ENCODE results near the gene MLH1.
"Not testable (repeated sequence)": the region's sequence is repeated elsewhere in the genome, so short reads cannot be mapped to it uniquely, and the experiment has no call there.

MLH1 gene

DNA sequence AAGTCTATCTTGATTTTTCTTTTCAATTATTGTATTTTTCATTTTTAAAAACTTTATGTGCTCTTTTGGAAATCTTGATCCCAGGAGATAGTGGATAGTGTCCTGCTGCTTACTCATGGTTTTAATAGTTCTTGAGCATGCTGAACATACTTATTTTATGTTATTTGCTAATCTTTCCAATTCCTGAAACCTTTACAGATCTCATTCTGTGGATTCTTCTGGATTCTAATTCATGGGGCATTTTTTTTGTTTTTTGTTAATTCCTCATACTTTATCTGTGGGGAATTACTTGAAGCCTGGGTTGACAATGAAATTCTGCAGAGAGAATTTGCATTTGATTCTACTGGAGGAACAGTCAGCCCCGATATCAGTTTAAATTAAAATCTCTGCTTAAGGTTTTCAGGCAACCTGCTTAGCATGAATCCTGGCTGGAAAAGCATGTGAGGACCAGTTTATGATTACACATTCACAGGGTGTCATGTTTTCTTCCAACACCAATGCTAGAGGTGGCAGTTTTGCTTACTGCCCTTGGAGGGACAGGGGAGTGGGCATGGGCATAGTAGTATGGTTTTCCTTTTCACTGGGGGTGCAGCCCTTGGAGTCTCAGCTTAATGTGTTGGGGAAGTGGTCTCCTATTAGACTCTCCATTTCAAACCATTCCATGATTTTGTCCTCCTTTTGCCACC lies 46.0 kb downstream of the MLH1 start:
- no peak for DNase-seq

DNA sequence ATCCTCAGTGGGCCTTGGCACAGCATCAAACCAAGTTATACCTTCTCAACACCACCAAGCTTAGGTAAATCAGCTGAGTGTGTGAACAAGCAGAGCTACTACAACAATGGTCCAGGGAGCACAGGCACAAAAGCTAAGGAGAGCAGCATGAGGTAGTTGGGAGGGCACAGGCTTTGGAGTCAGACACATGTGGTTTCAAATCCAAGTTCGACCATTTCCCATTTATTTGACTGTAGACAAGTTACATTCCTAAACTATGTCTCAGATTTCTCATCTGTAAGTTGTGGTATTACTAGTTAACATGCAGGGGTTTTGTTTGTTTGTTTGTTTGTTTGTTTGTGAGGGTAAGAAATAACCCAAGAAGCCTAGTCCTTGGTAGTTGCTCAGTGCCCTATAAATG lies 46.9 kb downstream of the MLH1 start:
- no peak for DNase-seq

DNA sequence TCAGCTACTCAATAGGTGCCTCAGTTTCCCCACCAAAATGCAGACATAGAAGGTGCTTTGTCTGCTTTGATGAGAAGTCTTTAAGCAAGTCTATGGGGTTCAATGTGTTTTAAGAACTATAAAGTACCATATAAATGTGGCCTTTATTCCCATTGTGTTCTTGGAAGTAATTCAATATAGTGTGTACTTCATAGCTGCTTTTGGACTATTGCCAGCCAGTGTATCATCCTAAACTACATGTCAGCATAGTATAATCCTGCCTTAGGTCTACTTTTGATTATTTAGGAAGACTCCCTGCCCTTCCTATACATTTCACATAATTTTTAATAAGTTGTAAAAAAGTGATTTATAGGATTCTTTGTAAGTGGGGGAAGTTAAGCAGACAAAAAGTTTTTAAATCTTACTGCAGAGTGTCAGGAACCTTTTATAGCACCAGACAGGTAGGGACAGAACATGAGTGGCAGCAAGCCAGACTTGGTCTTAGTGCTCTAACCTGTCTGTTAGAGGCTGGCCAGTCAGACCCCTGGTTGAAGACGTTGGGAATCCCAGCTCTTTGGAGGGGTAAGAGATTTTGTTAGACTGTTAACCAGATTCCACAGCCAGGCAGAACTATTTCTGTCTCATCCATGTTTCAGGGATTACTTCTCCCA lies 48.4 kb downstream of the MLH1 start:
- DNase-seq = no peak

- not testable (repeated sequence) for DNase-seq
Measured at GRCh38 chr3:37042712-37043111, 49.4 kb downstream of the MLH1 start.

- DNase-seq = no peak
Measured at GRCh38 chr3:37050282-37050681, 57.0 kb downstream of the MLH1 start.

DNA sequence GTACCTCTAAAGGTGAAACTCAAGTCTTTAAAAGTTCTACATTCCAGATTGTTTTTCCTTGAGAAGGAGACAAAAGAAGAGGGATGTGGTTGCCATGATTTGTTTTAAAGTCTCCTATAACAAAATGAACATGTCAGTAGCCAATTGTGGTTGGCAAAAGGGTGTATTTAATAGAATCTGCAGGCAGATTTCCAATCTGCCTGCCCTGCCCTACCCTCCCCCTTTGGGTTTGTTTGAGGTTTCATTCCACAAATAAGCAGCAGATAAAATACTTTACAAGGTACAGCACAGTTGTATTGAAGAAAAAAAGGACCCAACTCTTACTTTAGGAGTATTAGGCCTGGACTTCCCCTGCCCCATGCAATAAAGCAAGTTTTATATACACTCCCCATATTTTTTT lies 59.5 kb downstream of the MLH1 start:
- DNase-seq = peak; percentile 40

- no peak for DNase-seq
Measured at GRCh38 chr3:37053337-37053736, 60.0 kb downstream of the MLH1 start.

GRCh38 chr3:37053753-37054152 lies 60.4 kb downstream of the MLH1 start:
- no peak for DNase-seq

- DNase-seq = peak; percentile 39
Measured at GRCh38 chr3:37054370-37054769, 61.1 kb downstream of the MLH1 start.

GRCh38 chr3:37055077-37055476 lies 61.8 kb downstream of the MLH1 start:
- peak; percentile 27 for DNase-seq

DNA sequence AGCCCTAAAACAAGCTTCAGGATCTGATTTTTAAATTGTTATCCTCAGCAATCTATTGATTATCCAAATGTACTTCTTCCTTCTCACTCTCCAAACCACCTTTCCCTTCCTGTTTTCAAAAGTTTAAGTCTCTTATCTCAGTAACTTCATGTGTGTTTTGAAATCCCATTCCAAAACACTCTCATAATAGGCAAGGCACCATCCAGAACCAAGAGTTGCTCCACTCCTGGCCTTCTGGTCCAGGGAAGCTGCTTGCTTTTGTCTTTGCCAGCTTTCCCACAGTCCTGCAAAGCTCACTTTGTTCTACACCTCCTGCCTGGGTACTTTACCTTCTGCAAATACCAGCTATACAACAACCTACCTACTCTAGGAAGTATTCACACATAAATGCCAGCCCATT lies 63.5 kb downstream of the MLH1 start:
- no peak for DNase-seq

- no peak for DNase-seq
Measured at GRCh38 chr3:37058117-37058516, 64.8 kb downstream of the MLH1 start.

DNA sequence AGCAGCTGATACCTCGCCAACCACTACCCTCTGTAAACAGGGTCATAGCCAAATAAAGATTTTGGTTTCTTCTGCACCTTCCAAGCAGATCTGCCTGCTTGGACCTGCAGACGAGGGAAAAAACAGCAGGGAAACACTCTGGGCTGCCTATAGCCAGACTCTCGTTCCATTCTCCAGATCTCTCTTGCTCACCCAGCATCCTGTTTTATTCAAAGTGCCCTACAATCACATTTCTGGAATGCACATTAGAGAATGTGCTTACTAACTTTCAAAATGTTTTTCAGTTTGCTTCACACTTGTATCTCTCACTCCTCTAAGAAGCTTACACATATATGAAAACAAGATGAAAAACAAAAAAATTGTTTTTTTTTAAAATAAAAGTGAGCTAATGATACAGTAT lies 71.4 kb downstream of the MLH1 start:
- no peak for DNase-seq

GRCh38 chr3:37067577-37067976 lies 74.3 kb downstream of the MLH1 start:
- no peak for DNase-seq

DNA sequence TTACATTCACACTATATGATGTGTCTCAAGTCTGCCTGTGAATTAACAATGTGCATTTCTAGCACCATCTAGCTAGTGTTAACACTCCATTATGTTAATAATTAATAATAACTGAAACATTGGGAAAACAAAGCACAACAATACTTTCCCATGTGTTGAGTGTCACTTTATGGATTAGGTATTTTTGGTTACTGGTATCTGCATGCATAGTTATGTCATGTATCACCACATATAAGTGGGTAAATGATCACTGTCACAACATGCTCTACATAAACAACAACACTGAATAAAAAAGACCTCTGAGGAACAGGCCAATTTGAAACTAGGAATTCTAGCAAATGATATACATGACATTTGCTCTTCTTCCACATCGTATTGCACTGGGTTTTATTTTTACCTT lies 74.7 kb downstream of the MLH1 start:
- no peak for DNase-seq

- DNase-seq = no peak
Measured at GRCh38 chr3:37071921-37072320, 78.6 kb downstream of the MLH1 start.

DNA sequence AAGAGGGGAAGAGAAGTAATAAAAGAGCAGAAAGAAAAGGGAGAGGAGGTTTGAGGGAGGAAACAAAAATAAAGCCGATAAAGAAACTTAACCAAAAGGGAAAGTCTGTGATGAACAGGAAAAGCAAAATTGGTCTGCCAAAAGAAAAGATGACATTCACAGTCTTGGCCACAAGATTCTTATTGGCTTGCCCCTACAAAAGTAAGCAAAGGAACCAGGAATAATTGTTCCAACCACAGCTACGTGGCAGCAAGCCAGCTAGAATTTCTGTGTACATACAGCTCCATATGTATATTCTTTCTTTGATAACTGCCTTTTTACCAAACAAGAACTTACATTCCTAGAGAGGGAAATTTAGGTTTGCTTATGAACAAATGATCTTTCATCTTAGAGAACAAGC lies 79.6 kb downstream of the MLH1 start:
- peak; percentile 82 for DNase-seq

- no peak for DNase-seq
Measured at GRCh38 chr3:37074178-37074577, 80.9 kb downstream of the MLH1 start.

DNA sequence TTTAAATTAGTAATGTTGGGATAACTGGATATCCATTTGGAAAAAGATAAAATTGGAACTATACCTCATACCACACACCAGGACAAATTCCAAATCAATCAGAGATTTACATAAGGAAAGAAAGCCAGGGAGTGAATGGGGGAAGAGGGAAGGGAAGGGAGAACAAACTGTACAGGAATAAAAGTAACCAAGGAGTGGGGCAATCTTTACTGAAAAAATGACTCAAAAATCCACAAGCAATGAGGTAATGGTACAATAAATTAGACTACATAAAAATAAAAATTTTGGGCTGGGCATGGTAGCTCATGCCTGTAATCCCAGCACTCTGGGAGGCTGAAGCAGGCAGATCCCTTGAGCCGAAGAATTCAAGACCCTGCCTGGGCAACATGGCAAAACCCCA lies 82.6 kb downstream of the MLH1 start:
- DNase-seq = no peak

GRCh38 chr3:37082317-37082716 lies 89.0 kb downstream of the MLH1 start:
- DNase-seq = no peak

DNA sequence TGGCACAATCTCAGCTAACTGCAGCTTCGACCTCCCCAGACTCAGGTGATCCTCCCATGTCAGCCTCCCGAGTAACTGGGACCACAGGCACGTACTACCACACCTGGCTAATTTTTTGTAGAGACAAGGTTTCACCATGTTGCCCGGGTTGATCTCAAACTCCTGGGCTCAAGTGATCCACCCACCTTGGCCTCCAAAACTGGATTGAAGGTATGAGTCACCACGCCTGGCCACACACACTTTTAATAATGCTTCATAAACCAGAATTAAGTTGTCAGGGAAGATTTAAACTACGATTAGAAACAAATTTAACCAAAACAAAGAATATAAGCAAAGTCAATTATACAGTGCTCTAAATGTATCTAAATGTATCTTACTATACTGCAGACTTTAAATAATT lies 93.6 kb downstream of the MLH1 start:
- no peak for DNase-seq

DNA sequence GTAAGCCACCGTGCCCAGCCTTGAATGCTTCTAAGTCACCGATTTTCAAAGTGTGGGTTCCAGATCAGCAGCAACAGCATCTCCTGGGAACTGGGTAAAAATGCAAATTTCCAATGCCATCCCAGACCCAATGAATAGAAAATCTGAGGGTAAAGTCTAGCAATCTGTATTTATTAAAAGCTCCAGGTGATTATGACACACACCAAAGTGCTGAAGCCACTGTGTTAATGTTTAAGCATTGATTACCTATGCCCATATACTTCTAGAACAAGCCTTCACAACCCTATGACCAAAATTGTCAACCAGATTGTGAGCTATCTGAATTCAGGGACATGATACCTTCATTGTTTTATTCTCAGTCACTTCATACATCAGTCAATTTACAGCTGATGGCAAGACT lies 94.6 kb downstream of the MLH1 start:
- no peak for DNase-seq

DNA sequence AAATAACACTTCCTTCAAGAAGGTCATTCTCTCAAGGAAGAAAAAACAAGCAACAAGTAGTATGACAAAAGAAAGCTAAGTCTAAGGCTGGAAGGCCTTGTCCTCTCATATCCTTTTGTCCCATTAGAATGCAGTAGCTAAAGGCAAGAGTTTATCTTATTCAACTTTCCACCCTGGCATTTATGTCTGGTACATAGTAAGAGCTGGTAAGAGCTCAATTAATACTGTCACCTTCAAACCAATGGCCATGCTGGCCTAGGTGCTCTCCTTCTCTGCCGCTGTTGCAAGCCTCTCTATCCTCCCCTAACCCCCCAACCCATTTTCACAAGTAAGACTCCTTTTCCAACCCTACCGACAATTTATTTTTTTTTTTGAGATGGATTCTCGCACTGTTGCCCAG lies 99.2 kb downstream of the MLH1 start:
- DNase-seq = no peak

DNA sequence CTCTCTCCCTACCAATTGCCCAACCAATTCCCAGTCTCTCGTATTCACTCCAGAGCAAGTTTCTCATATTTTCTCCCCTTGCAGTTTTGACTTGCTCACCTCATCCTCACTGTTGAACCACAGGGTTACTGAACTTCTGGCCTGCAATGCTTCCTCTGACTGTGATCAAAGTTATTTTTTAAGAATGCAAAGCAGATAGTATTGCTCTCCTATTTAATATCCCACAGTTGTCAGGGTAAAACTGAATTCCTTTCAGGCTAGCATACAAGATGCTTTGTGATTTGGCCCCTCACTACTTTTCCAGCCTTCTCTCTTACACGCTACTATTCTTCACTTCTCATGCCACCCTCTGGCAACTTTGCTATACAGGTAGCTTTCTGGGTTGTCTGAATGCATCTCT lies 100.2 kb downstream of the MLH1 start:
- no peak for DNase-seq

DNA sequence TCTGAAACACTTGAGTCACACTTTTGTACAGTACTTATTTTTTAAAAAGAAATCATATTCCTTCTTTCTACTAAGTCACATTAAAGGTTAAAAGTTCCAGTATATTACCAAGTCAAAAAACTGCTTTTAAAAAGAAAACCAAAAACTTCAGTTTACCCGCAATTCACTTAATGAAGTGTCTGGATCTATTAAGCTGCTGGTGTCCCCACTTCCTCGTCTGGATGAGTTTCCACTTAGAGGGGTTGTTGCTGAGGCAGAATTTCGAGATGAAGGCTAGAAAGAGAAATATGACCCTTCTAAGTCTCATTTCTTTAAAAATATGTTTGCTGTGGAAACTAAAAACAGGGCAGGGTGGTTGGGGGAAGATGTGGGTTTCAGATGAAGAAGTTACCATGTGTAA lies 101.3 kb downstream of the MLH1 start:
- DNase-seq = no peak
